Endothelial cell of umbilical vein (primary cell): ENCODE measurements around the gene ALKBH7. TPM values are rescaled to one million over a fixed set of nuclear protein-coding genes. Genes with fewer than 3 reads are reported as not detected.

Source experiments
- BruUV-seq: library from RNA; stranded (reverse); fragments of 400-500 nt; replicated peaks from 2 replicates; lab custom pipeline; 2021; lab: Mats Ljungman, UMichigan
- CTCF ChIA-PET: fragments of 300-600, 350-600 bp; sonication (Branson Sonifier 250); formaldehyde crosslinking; loops from one replicate; lab custom pipeline; 2021; ENCODE audit warnings: antibody characterized with exemption, inconsistent platforms; lab: Charles Lee
- POLR2A ChIA-PET: fragments of 300-600, 350-600 bp; sonication (Branson Sonifier 250); formaldehyde crosslinking; loops from one replicate; lab custom pipeline; 2021; ENCODE audit warnings: antibody characterized with exemption, inconsistent platforms; lab: Charles Lee
- DNase-seq: peaks from one replicate; pipeline ENCODE4 v3.0.0-alpha.2; 2011; ENCODE audit warnings: low read depth, low spot score
- FAIRE-seq: peaks from 2 replicates; lab custom pipeline; 2011; peaks lifted over from hg19 to GRCh38; lab: Jason Lieb, UNC
- H2AFZ ChIP-seq: 2 replicates; pipeline ENCODE4 v1.6.0; 2012; ENCODE audit warnings: low read depth, low read length, control low read depth, inconsistent platforms
- H3K27ac ChIP-seq: 2 replicates; pipeline ENCODE4 v1.5.1; 2011; ENCODE audit warnings: low read depth, mild to moderate bottlenecking, control low read depth, low read length, moderate library complexity; ENCODE audit not compliant: insufficient read depth
- H3K27me3 ChIP-seq, 2 experiments: 2 replicates each; pipeline versions ENCODE4 v1.6.0 to v1.6.1; 2011; ENCODE audit warnings: low read length in 2 of 2, mixed read lengths in 1 of 2; ENCODE audit not compliant: control insufficient read depth in 2 of 2, insufficient read depth in 2 of 2
- H3K36me3 ChIP-seq, 2 experiments: 2 replicates in 1 of 2; 3 replicates in 1 of 2; pipeline ENCODE4 v1.5.1; 2011; ENCODE audit warnings: low read length in 2 of 2, mild to moderate bottlenecking in 1 of 2, moderate library complexity in 1 of 2; ENCODE audit not compliant: control insufficient read depth in 2 of 2, insufficient read depth in 2 of 2; ENCODE audit errors: extremely low read depth in 1 of 2
- H3K4me1 ChIP-seq: 3 replicates; pipeline ENCODE4 v1.5.1; 2011; ENCODE audit warnings: mild to moderate bottlenecking, low read length; ENCODE audit not compliant: control insufficient read depth, insufficient read depth; ENCODE audit errors: extremely low read depth
- H3K4me2 ChIP-seq: 2 replicates; pipeline ENCODE4 v1.6.1; 2011; ENCODE audit warnings: low read length, control low read depth, mixed read lengths; ENCODE audit not compliant: insufficient read depth
- H3K4me3 ChIP-seq, 3 experiments: fragments of 200-600 bp in 1 of 3; sonication (generic), shearing (Covaris generic) in 1 of 3; replicated peaks in 1 of 3; 2 replicates each; pipeline ENCODE4 v1.5.1; 2011 to 2016; ENCODE audit warnings: control low read depth in 3 of 3, low read length in 3 of 3, mild to moderate bottlenecking in 2 of 3, inconsistent platforms in 1 of 3, low read depth in 1 of 3, moderate library complexity in 1 of 3; ENCODE audit not compliant: insufficient read depth in 1 of 3
- H3K79me2 ChIP-seq: 2 replicates; pipeline ENCODE4 v1.6.0; 2012; ENCODE audit warnings: low read length, inconsistent platforms; ENCODE audit not compliant: control insufficient read depth, insufficient read depth
- H3K9ac ChIP-seq: replicated peaks from 2 replicates; pipeline ENCODE3; 2011; ENCODE audit warnings: low read length, control low read depth; ENCODE audit not compliant: insufficient read depth; ENCODE audit errors: extremely low read depth
- H3K9me1 ChIP-seq: replicated peaks from 3 replicates; pipeline ENCODE4 v1.6.0; 2011; ENCODE audit warnings: mild to moderate bottlenecking, low read length; ENCODE audit not compliant: control insufficient read depth, insufficient read depth; ENCODE audit errors: extremely low read depth
- H3K9me3 ChIP-seq: replicated peaks from 2 replicates; pipeline ENCODE4 v1.5.1; 2012; ENCODE audit warnings: low read length, inconsistent platforms; ENCODE audit not compliant: control insufficient read depth, insufficient read depth
- H4K20me1 ChIP-seq: replicated peaks from 2 replicates; pipeline ENCODE3; 2011; ENCODE audit warnings: mild to moderate bottlenecking, low read length; ENCODE audit not compliant: control insufficient read depth, insufficient read depth; ENCODE audit errors: extremely low read depth
- EZH2 ChIP-seq: IDR thresholded peaks from 2 replicates; pipeline ENCODE4 v1.6.1; 2012; ENCODE audit warnings: borderline replicate concordance, low read depth, mild to moderate bottlenecking, moderate library complexity, low read length, inconsistent platforms; ENCODE audit not compliant: severe bottlenecking
- FOS ChIP-seq: IDR thresholded peaks from 2 replicates; pipeline ENCODE4 v1.6.1; 2011; ENCODE audit warnings: mild to moderate bottlenecking, low read length, moderate library complexity, borderline replicate concordance; ENCODE audit not compliant: insufficient read depth
- GATA2 ChIP-seq: IDR thresholded peaks from 2 replicates; pipeline ENCODE4 v1.7.0; 2011; ENCODE audit warnings: low read depth, mild to moderate bottlenecking, moderate library complexity, mixed read lengths, low read length; ENCODE audit not compliant: insufficient read length, insufficient read depth
- POLR2A ChIP-seq: IDR thresholded peaks from 2 replicates; pipeline ENCODE4 v1.6.1; 2012; ENCODE audit warnings: low read depth, mild to moderate bottlenecking, control low read depth, low read length
- POLR2AphosphoS5 ChIP-seq: IDR thresholded peaks from 2 replicates; pipeline ENCODE4 v1.6.1; 2012; ENCODE audit warnings: low read depth, mild to moderate bottlenecking, control low read depth, low read length, moderate library complexity; ENCODE audit not compliant: insufficient read depth
- dilution Hi-C: fragments of 300-500 bp; cut with MboI; formaldehyde crosslinking; loops from one replicate; pipeline ENCODE4 v1.15.0; 2019; ENCODE audit warnings: low sequenced_read_pairs; ENCODE audit not compliant: extremely low pct_ligation_motif_present
- intact Hi-C: fragments of 100-400 bp; cut with micrococcal nuclease; formaldehyde crosslinking; loops from one replicate; pipeline ENCODE4 v1.10.0; 2022
- polyA plus RNA-seq, 4 experiments: library from polyadenylated mRNA; depleted of rRNA in 3 of 4; stranded (reverse) in 3 of 4; unstranded in 1 of 4; fragments of >200 nt; gene quantifications; 2 replicates each; pipeline versions ENCODE4 v1.2.1 to v1.2.3, GENCODE V29; 2011 to 2012; ENCODE audit warnings: missing spikeins in 1 of 4
- total RNA-seq: library from RNA; stranded (reverse); gene quantifications from 2 replicates; pipeline ENCODE4 v1.2.3, GENCODE V29; 2021
- TF ChIP-seq, protein P1 (sequence below), 2 donors: IDR thresholded peaks; 1 replicate in 1 of 2; 2 replicates in 1 of 2; pipeline ENCODE4 v1.5.1; 2011; ENCODE audit warnings: low read length in 2 of 2, mild to moderate bottlenecking in 2 of 2, moderate library complexity in 2 of 2, control low read depth in 1 of 2, inconsistent platforms in 1 of 2, low read depth in 1 of 2; ENCODE audit not compliant: insufficient read depth in 1 of 2; ENCODE audit errors: extremely low read depth in 1 of 2

Gene ALKBH7
- total and polyA plus RNA-seq, 2 donors (not counting 3 experiments of a cell fraction or from before 2014, with no cell fraction given): 48.8 to 59.4 TPM

DNA sequence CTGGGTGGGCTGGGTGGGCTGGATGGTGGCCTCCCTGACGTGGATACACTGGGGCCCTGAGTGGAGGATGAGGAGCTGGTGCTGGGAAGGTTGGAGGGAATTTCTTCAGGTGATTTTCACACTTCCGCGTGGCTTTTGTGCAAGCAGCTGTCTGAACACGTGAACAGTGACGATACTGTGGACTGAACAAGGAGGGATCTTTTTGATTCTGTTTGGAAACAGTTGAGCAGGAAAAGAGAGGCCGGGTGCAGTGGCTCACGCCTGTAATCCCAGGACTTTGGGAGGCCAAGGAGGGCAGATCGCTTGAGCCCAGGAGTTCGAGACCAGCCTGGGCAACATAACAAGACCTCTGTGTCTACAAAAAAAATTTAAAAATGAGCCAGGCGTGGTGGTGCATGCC lies 29.5 kb downstream of the ALKBH7 start:
- Histone ChIP-seq H4K20me1 (no peaks in the 10 kb centered on the region), H3K27me3 (no peaks in the 10 kb centered on the region), H3K4me1 (no peaks in the 10 kb centered on the region), H3K9ac (no peak overlapping the region), H3K36me3 (no peaks in the 10 kb centered on the region), H3K9me1 (no peaks in the 10 kb centered on the region), H3K9me3 (no peaks in the 10 kb centered on the region), H3K27ac (no peak overlapping the region), H3K79me2 (no peaks in the 10 kb centered on the region), H3K4me3 (no peak overlapping the region), H3K4me2 (no peak overlapping the region), H2AFZ (no peak overlapping the region)
- FAIRE-seq: no peak
- ChIA-PET POLR2A (no interaction called here), CTCF (no interaction called here)
- intact Hi-C loops (no loop called here), dilution Hi-C loops (no loop called here)
- TF ChIP-seq EZH2 (no peak), POLR2A (no peak), FOS (no peak), GATA2 (no peak), POLR2AphosphoS5 (no peak)
- TF ChIP-seq, protein P1, sequence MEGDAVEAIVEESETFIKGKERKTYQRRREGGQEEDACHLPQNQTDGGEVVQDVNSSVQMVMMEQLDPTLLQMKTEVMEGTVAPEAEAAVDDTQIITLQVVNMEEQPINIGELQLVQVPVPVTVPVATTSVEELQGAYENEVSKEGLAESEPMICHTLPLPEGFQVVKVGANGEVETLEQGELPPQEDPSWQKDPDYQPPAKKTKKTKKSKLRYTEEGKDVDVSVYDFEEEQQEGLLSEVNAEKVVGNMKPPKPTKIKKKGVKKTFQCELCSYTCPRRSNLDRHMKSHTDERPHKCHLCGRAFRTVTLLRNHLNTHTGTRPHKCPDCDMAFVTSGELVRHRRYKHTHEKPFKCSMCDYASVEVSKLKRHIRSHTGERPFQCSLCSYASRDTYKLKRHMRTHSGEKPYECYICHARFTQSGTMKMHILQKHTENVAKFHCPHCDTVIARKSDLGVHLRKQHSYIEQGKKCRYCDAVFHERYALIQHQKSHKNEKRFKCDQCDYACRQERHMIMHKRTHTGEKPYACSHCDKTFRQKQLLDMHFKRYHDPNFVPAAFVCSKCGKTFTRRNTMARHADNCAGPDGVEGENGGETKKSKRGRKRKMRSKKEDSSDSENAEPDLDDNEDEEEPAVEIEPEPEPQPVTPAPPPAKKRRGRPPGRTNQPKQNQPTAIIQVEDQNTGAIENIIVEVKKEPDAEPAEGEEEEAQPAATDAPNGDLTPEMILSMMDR (IDR thresholded peaks at IDR 0.05; ENCODE audit: extremely low read depth in 1 of 2, insufficient read depth in 1 of 2, low read depth in 1 of 2, low read length in 2 of 2): no peak
- BruUV-seq: no TSS peak
- DNase-seq: no peak
